22Rv1 (cell line): ENCODE results near the gene GDI2.

Experiments
- ZFX ChIP-seq: fragments of 450-650 bp; IDR thresholded peaks from 2 replicates; pipeline ENCODE4 v1.6.1; 2017; ENCODE audit warnings: antibody characterized with exemption, borderline replicate concordance
- TF ChIP-seq, protein P1 (sequence below): fragments of 450-650 bp; IDR thresholded peaks from 2 replicates; pipeline ENCODE4 v1.5.1; 2017; ENCODE audit warnings: mild to moderate bottlenecking

DNA sequence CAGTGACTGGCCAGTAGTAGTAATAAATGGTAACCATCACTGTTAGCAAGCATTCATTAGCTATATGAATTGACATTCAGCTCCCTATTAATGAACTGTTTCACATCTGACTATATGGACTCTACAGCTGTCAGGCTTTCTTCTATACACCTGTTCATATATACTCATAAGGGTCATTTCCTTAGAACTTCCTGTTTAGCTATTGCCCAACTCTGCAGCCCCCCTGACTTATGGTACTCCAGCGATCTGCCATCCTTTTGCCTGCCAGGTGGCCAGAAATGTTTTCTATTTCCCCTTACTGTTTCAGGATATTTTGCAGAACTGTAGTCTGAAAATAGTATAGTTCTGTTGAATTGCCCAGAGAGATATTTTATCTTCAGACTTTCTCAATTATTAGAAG lies 72.0 kb downstream of the GDI2 start:
- TF ChIP-seq, protein P1, sequence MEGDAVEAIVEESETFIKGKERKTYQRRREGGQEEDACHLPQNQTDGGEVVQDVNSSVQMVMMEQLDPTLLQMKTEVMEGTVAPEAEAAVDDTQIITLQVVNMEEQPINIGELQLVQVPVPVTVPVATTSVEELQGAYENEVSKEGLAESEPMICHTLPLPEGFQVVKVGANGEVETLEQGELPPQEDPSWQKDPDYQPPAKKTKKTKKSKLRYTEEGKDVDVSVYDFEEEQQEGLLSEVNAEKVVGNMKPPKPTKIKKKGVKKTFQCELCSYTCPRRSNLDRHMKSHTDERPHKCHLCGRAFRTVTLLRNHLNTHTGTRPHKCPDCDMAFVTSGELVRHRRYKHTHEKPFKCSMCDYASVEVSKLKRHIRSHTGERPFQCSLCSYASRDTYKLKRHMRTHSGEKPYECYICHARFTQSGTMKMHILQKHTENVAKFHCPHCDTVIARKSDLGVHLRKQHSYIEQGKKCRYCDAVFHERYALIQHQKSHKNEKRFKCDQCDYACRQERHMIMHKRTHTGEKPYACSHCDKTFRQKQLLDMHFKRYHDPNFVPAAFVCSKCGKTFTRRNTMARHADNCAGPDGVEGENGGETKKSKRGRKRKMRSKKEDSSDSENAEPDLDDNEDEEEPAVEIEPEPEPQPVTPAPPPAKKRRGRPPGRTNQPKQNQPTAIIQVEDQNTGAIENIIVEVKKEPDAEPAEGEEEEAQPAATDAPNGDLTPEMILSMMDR: no peak
- no peak for TF ChIP-seq ZFX
